Measurements from ENCODE around the gene F5.
"Not testable (repeated sequence)": the region's sequence is repeated elsewhere in the genome, so short reads cannot be mapped to it uniquely, and the experiment has no call there.

Gene F5

GRCh38 chr1:169509354-169509753 is 76.9 kb downstream of the F5 start:
- no peak for DNase-seq (ENCODE audit: low read depth in 2 of 2)

GRCh38 chr1:169508432-169509338 is 77.6 kb downstream of the F5 start:
- DNase-seq (ENCODE audit: low read depth in 2 of 2) = no peak

DNA sequence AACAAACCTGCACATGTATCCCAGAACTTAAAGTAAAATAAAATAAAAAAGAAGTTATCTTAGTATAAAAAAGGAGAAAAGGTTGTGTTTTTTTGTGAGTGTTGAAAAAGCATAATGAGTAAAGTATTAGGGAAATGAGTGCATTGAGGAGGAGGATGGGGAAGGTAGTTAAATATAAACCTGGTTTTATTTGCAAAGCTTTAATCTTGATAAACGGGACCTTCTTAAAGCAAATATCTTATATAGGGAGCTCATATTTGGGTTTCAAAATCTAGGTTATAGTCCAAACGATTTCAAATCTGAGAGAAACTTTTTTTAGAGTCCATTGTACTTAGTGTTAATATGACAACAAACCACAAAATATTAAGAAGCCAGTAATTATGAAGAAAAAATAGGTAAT is 78.9 kb downstream of the F5 start:
- DNase-seq (ENCODE audit: low read depth in 2 of 2) = no peak

DNA sequence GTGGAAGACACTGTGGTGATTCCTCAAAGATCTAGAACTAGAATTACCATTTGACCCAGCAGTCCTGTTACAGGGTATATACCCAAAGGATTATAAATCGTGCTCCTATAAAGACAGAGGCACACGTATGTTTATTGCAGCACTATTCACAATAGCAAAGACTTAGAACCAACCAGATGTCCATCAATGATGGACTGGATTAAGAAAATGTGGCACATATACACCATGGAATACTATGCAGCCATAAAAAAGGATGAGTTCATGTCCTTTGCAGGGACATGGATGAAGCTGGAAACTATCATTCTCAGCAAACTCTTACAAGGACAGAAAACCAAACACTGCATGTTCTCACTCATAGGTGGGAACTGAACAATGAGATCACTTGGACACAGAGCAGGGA is 82.7 kb downstream of the F5 start:
- not testable (repeated sequence) for DNase-seq (ENCODE audit: low read depth in 2 of 2)

DNA sequence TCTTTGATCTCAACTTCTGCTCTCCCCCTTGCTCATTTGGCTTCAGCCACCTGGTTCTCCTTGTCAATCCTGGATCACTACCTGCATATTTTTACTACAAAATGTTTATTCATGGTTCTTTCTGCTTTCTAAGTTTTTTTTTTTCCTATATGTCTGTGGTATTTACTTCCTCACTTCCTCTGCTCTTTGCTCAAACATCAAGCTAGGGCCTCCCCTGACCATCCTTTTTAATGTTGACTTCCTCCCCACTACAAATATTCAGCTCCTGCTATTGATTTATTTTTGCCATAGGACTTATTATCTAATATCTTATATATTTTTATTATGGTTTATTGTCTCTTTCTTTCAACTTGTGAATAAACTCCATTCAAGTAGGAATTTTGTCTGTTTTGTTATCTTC is 86.5 kb downstream of the F5 start:
- no peak for DNase-seq (ENCODE audit: low read depth in 2 of 2)

GRCh38 chr1:169497317-169497716 is 89.0 kb downstream of the F5 start:
- DNase-seq (ENCODE audit: low read depth in 2 of 2) = no peak

GRCh38 chr1:169495916-169496315 is 90.4 kb downstream of the F5 start:
- DNase-seq (ENCODE audit: low read depth in 2 of 2) = no peak

GRCh38 chr1:169495046-169495775 is 91.1 kb downstream of the F5 start:
- DNase-seq (ENCODE audit: low read depth in 2 of 2) = no peak

GRCh38 chr1:169494343-169494742 is 91.9 kb downstream of the F5 start:
- DNase-seq (ENCODE audit: low read depth in 2 of 2) = no peak

GRCh38 chr1:169493251-169493650 is 93.0 kb downstream of the F5 start:
- DNase-seq (ENCODE audit: low read depth in 2 of 2) = no peak

- DNase-seq (ENCODE audit: low read depth in 2 of 2) = no peak
These were observed 94.4 kb downstream of the F5 start for GRCh38 chr1:169491845-169492281.

- no peak for DNase-seq (ENCODE audit: low read depth in 2 of 2)
These were observed 98.1 kb downstream of the F5 start for GRCh38 chr1:169488157-169488556.

DNA sequence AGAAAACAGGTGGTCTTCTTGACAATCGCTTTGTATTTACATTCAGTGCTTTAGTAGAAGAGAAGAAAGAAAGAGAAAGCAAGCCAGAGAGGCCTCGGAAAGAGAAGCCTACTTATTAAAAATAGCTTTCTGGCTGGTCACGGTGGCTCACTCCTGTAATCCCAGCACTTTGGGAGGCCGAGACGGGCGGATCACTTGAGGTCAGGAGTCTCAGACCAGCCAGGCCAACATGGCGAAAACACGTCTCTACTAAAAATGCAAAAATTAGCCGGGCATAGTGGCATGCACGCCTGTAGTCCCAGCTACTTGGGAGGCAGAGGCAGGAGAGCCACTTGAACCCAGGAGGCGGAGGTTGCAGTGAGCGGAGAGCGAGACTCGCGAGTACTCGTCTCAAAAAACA is 98.7 kb downstream of the F5 start:
- DNase-seq (ENCODE audit: low read depth in 2 of 2) = no peak

GRCh38 chr1:169487133-169487532 is 99.1 kb downstream of the F5 start:
- DNase-seq (ENCODE audit: low read depth in 2 of 2) = no peak

DNA sequence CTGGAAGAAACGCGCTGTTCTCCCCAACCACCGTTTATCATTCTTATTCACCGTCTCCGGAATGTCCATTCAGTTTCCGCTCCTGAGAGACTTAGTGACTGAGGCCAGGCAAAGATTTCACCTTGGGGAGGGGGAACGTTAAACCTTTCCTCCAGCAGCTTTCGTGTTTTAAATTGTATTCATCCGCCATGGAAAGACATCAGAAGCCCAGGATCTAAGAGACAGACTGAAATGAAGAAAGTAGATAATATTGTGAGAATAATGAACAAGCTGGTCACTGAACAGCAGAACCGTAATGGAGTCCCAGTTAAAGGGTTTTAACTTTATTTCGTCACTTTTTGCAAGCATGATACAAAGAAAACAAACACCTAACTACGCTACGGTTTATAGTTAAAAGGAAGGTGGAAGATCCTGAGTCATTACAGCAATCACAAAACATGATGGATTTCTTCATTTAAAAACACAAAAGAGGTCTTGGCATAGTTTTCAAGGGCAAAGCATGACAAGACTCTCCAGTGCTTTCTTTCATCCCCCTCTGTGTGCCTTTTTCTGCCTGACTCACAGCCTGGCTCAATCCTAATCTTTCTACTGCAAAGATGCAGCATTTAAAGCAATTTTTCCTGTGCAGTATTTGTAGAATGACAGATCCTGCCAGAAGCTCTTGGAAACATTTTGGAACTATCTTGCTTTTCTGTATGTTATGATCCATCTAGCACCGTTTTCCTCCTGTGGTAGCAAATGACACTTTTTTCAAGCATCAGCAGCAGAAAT is 99.8 kb downstream of the F5 start:
- no peak for DNase-seq (ENCODE audit: low read depth in 2 of 2)

DNA sequence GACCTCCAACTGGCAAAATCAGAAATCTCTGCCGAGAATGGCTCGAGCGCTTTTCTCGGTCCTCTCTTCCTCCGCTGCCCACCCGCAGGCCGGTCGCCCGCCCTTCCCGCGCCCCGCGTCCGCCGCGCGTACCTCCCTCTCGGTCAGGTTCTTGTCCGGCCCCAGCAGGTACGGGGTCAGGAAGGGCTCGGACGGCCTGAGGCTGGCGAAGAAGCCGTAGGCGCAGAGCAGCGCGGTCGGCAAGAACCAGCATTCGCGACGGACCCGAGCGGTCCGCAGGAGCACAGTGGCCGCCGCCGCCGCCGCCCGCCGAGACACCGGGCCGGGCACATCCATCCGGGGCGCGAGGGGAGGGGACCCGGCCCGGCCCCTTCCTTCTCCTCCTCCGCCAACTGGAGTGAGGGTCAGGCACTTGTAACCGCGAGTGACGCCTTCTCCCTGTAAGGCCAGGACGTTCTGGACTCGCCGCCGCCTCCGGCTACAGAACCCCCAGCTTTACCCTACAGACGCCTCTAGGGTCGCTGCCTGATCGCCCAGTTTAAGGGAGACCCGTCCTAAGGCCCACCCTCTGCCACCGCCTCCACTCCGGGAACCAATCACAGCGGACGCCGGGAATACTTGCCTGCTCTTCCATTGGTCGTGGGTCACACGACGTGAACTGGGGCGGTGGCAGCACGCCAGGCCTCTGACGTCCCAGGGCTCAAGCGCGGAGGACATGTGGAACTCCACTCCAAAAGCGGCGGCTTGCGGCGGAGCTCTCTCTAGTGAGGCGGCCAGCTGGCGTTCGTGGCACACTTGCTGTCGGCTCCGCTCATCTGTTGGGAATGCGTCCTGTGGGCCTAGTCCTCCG is 100.6 kb downstream of the F5 start, which contains the start of gene SLC19A2:
Gene SLC19A2 (minus strand): TSS at position 514 of the 850 bp plus-strand sequence. CDS start 178 bp downstream, at position 336.
- peak; percentile 75 to 79 for DNase-seq (ENCODE audit: low read depth in 2 of 2)

- no peak for DNase-seq (ENCODE audit: low read depth in 2 of 2)
These were observed 101.4 kb downstream of the F5 start for GRCh38 chr1:169484683-169485430.

GRCh38 chr1:169484101-169484500 is 102.2 kb downstream of the F5 start:
- no peak for DNase-seq (ENCODE audit: low read depth in 2 of 2)

DNA sequence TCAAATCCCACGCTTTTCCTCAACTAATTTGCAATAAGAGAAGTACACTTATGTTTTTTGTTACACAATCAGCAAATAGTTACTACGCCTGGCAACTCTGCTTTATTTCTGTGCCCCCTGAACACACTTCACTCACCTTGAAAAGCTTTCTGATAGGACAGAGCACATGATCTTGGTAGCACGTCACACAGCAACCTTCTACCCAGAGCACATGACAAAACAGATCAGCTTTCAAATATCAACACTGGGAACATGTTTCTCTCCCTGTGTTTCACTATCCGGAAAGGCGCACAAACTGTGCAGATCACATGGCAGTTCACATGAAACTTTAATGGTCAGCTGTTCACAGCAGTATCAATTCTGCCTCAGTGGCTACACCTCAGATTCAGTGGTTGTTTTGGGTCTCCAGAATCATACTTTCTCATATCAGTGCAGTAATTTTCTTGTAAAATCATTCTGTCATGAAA is 102.7 kb downstream of the F5 start:
- no peak for DNase-seq (ENCODE audit: low read depth in 2 of 2)

- no peak for DNase-seq (ENCODE audit: low read depth in 2 of 2)
These were observed 106.8 kb downstream of the F5 start for GRCh38 chr1:169479363-169480066.
